HG03354 (cell line): ENCODE data around the gene ZNF227.
"Not testable (repeated sequence)": the region's sequence is repeated elsewhere in the genome, so short reads cannot be mapped to it uniquely, and the experiment has no call there.

Source experiments
- ATAC-seq: cut with Tn5 transposase; IDR thresholded peaks from one replicate; pipeline ENCODE4 v1.9.1; 2021; ENCODE audit warnings: mild to moderate bottlenecking; ENCODE audit not compliant: unreplicated experiment, poor library complexity, severe bottlenecking

ZNF227 gene

DNA sequence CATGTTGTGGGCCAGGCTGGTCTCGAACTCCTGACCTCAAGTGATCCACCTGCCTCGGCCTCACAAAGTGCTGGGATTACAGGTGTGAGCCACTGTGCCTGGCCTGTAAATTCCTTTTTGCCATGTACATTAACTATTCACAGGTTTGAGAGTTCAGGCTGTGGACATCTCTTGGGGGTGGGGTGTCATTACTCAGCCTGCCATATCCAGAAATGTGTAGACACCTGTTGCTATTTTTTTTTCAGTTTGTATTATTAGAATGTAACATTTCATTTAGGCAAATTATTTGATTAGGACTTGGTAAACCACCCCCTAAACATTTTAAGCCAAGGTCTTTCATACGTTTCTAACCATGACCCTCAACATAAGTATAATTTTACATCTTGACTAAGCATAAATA, 20.5 kb downstream of the ZNF227 start:
- ATAC-seq = no peak

DNA sequence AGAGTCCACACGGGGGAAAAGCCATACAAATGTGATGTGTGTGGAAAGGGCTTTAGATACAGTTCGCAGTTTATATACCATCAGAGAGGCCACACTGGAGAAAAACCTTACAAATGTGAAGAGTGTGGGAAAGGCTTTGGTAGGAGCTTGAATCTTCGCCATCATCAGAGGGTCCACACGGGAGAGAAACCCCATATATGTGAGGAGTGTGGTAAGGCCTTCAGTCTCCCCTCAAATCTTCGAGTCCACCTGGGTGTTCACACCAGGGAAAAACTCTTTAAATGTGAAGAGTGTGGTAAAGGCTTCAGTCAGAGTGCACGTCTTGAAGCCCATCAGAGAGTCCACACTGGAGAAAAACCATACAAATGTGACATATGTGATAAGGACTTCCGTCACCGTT, 24.1 kb downstream of the ZNF227 start:
- ATAC-seq = no peak

GRCh38 chr19:44252332-44252731, 40.0 kb downstream of the ZNF227 start:
- not testable (repeated sequence) for ATAC-seq

DNA sequence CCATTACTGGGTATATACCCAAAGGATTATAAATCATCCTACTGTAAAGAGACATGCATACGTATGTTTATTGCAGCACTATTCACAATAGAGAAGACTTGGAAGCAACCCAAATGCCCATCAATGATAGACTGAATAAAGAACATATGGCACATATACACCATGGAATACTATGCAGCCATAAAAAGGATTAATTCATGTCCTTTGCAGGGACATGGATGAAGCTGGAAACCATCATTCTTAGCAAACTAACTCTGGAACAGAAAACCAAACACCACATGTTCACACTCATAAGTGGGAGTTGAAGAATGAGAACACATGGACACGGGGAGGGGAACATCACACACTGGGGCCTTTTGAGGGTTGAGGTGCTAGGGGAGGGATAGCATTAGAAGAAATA, 41.1 kb downstream of the ZNF227 start:
- not testable (repeated sequence) for ATAC-seq

DNA sequence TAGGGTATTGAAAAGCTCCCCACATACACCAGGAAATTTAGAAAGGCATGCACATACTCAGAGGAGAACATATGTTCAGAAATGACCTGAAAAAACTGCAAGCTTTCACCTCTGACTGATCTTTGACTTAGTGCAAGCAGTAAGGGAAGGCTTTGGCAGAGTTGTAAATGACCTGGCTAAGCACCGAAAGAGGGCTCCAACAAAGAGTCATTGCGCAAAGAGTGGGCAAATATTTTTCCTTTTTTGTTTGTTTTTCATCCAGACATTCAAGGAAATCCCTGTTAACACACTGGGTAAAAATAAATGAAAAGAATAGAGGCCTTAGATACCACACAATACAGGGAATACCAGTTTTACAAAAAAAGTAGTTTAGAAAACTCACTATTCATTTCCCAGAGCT, 42.2 kb downstream of the ZNF227 start:
- no peak for ATAC-seq

- no peak for ATAC-seq
Measured at GRCh38 chr19:44255705-44256411, 43.5 kb downstream of the ZNF227 start.

DNA sequence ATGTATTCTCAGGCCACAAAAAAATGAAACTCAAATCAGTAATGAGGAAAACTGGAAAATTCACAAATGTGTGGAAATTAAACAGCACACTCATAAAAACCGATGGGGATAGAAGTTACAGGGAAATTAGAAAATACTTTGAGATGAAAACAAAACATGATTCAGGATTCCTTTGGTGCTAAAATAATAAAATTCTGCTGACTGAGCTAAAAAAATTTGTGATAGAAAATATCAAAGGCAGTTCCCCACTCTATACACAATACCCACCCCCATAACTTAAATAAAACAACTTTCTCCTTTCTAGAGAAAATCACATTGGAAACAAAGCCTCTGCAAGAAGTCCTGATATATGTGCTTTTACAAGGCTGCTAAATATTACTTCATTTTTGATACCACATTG, 45.8 kb downstream of the ZNF227 start:
- no peak for ATAC-seq

- no peak for ATAC-seq
Measured at GRCh38 chr19:44258835-44259413, 46.6 kb downstream of the ZNF227 start.

DNA sequence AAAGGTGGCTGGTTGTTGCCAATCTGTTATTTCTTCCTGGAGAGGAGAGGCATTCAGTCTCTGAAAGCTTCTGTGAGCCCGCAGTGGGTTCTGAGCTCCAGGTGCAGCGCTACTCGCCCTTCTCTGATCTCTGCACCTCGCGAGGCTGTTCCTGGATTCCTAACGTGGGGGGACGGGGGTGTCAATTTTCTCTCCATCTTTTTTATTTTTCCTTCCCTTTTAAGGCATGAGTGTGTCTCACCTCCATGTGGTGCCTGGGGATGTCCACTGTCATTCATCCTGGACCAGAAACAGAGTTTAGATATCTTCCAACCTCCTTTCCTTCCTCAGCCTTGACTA, 48.0 kb downstream of the ZNF227 start:
- ATAC-seq = no peak

DNA sequence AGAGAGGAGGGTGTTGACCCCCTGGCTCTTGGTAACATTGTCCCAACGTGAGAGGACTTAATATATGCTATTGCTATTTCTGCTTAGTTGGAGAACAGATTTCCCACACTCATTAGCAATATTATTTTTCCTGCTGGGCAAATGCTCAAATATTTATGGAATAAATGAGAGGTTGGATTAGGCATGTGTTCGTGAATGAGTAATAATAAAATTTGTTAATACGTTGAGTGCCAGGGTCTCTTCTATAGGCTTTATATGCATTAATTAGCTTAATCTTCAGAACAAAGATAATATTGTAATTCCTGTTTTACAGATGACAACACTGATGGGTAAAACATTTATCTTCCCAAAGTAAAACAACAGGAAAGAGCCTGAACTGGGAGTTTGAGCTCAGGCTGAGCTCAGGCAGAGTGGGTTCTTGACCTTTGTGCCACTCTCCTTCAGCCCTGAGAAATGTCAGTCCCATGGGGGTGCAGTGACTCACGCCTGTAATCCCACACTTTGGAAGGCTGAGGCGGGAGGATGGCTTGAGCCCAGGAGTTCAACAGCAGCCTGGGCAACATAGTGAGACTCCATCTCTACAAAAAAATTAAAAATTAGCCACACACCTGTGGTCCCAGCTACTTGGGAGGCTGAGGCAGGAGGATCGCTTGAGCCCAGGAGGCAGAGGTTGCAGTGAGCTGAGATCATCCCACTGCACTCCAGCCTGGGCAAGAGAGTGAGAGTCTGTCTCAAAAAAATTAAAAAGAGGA, 48.5 kb downstream of the ZNF227 start:
- no peak for ATAC-seq

DNA sequence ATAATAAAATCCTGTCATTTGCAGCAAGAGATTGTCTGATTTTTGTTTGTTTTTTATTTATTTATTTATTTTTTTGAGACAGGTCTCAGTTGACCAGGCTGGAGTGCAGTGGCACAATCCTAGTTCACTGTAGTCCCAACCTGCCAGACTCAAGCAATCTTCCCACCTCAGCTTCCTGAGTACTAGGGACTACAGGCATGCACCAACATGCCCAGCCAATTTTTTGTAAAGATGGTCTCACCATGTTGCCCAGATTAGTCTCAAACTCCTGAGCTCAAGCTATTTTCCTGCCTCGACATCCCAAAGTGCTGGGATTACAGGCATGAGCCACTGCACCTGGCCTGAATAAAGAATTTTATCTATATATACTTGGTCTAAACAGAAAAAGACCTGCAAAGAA, 65.0 kb downstream of the ZNF227 start:
- ATAC-seq = no peak

GRCh38 chr19:44278181-44278690, 65.9 kb downstream of the ZNF227 start:
- no peak for ATAC-seq

DNA sequence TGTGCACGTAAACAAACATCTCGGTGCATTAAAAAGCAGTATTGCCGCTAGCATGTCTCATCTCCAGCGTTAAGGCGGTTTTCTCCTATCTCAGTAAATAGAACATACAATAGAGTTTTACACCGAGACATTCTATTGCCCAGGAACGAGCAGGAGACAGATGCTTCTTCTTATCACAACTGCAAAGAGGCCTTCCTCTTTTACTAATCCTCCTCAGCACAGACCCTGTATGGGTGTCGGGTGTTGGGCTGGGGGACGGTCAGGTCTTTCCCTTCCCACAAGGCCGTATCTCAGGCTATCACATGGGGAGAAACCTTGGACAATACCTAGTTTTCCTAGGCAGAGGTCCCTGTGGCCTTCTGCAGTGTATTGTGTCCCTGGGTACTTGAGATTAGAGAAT, 68.6 kb downstream of the ZNF227 start:
- no peak for ATAC-seq

GRCh38 chr19:44282846-44283245, 70.5 kb downstream of the ZNF227 start:
- ATAC-seq = no peak

DNA sequence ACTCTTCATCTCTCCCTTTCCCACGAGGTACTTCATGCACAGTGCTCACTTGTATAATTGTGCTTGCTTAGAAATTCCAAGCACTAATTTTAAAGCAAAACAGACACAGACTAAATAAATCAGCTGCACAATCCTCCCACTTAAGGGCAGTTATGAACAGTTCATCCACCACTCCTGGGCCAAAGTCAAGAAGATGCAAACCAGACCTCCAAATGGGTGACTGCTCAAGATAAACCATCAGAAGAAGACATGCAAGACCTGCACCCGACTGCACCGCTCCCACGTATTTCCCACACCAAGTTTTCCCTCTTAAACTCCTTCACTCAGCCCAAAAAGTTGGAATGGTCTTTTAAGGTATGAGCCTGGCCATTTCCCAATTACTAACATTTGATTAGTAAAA, 72.6 kb downstream of the ZNF227 start:
- ATAC-seq = no peak
